T-helper 1 cell treated with Interleukin-12 subunit alpha and Interleukin-12 subunit beta and Interleukin-4 antibody, amounts not matched to agents 30 μg/mL and 1 μg/mL, for 36 hours (primary cell): ENCODE results near the gene LAMA2.
A peak's percentile ranks its signal among the peaks of the same experiment; 100 is the strongest.

Experiments used
- H3K27ac Mint-ChIP-seq: one replicate; pipeline ENCODE4 v1.8.0; 2021; ENCODE audit warnings: mild to moderate bottlenecking, mixed read lengths
- H3K27me3 Mint-ChIP-seq: one replicate; pipeline ENCODE4 v1.8.0; 2021; ENCODE audit warnings: low read depth, mixed read lengths
- H3K36me3 Mint-ChIP-seq: one replicate; pipeline ENCODE4 v1.8.0; 2021; ENCODE audit warnings: low read depth, mixed read lengths
- H3K4me1 Mint-ChIP-seq: one replicate; pipeline ENCODE4 v1.8.0; 2021; ENCODE audit warnings: low read depth, mixed read lengths
- H3K4me3 Mint-ChIP-seq: one replicate; pipeline ENCODE4 v1.8.0; 2021; ENCODE audit warnings: mild to moderate bottlenecking, moderate library complexity, mixed read lengths
- H3K9me3 Mint-ChIP-seq: one replicate; pipeline ENCODE4 v1.8.0; 2021; ENCODE audit warnings: mixed read lengths

Gene LAMA2

DNA sequence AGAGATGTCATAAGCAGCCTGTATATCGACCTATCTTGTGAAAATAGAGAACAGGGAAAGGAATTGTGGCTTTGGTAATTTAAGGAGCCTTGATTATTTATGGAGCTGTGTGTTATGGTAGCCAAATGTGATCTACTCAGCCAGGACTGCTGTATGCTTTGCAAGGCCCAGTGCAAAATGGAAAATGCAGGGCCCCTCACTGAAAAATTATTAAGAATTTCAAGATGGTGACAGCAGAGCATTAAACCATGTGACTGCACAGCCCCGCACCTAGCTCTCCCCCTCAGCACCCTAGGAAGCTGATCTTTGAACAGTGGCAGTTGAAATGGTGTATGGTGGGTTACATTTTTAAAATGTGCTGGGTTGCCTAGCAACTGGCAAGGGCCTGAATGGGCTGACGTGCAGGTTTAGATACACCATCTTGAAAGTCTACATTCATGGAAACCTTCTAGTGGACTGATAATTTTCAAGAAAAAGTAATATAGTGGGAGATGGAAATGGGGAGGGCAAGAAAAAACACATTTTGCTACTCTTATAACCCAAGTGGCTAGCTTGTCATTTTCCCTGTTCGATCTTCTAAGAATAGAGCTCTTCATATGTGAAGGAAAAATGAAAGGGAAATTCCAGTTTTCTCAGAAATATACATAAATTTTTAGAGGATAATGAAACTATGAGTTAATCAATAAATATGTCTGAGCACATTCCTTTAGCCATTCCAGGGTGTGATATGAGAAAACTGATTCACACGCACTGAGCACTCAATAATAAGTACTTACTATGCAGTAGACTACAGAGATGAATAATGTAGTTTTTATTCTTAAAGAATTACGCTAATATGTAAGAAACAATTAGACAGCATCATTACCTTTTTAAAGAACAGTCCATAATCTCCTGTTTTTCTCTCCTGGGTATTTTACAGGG, 619.1 kb downstream of the LAMA2 start:
- Mint-ChIP-seq H3K4me1 (peaks cover 25% of the 10 kb centered on the region), H3K4me3 (no peak overlapping the region), H3K27ac (peak overlapping the region; percentile 52), H3K27me3 (no peaks in the 10 kb centered on the region), H3K36me3 (no peaks in the 10 kb centered on the region), H3K9me3 (no peaks in the 10 kb centered on the region)

DNA sequence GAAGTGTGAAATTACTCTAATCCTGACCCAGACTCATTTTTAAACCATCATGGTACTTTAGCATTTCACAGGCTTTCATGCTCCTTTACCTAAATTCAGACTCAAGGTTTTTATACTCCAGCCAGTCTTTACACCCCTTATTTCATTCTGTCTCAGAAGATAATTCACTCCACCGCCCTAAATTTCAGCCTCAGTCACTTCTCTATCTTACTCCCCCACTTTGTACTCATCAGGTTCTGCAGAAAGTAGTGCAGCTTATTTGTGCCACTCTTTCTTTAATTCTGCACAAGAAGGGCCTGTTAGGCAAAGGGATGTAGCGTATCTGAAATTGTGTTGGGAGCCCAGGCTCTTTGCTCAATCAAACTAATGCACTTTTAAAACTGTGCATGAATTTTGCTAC, 621.5 kb downstream of the LAMA2 start:
- H3K9me3 Mint-ChIP-seq: no peaks in the 10 kb centered on the region
- H3K27me3 Mint-ChIP-seq: peaks cover 6% of the 10 kb centered on the region
- no peak overlapping the region for H3K27ac Mint-ChIP-seq
- no peak overlapping the region for H3K4me3 Mint-ChIP-seq
- no peaks in the 10 kb centered on the region for H3K36me3 Mint-ChIP-seq
- H3K4me1 Mint-ChIP-seq: peaks cover 14% of the 10 kb centered on the region

DNA sequence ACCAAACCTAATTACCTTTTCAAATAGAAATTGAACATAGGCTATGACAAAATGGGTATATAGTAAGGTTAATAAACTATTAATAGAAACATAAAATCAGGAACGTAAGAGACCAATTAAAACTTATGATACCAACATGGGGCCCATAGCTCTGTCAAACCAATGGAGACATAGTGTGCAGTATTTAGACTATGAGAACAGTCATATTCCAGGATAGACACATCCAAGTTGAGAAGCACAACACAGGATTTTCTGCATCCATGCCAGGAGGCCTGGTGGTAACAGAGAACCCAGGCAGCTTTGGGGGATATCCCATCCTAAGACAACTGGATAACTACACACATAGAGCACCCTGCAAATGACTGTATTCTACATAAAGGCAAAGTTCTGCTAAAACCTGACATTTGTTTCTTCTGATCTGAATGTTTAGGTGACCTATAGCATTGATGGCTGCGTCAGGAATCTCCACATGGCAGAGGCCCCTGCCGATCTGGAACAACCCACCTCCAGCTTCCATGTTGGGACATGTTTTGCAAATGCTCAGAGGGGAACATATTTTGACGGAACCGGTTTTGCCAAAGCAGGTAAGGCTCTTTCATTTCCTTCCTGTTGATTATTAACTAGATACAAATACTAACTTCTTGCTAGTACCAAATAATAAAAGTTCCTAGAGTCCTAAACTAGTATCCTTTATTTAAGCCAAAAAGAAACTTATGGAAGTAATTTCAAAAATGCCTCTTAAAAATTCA, 624.3 kb downstream of the LAMA2 start:
- Mint-ChIP-seq H3K9me3 (no peaks in the 10 kb centered on the region), H3K4me1 (no peaks in the 10 kb centered on the region), H3K27me3 (peaks cover 8% of the 10 kb centered on the region), H3K36me3 (no peaks in the 10 kb centered on the region), H3K4me3 (no peak overlapping the region), H3K27ac (no peak overlapping the region)

DNA sequence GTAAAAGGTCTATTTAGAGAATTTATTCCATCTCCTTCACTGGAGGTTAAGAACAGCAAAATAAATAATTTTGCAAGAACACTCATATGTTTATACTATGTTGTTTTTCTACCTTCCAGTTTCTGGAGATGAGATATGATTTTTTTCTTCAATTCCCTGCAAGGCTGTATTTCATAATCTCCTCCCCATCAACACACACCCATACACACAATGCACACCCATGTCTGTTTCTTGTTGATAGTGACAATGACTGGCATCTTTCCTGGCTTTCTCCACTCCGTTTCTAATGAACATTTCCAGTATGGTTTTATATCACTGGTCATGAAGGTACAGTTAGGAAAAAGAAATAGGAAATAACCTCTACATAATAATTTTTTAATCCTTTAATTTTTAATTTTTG, 624.9 kb downstream of the LAMA2 start:
- Mint-ChIP-seq H3K4me1 (no peaks in the 10 kb centered on the region), H3K36me3 (no peaks in the 10 kb centered on the region), H3K27me3 (peaks cover 11% of the 10 kb centered on the region), H3K27ac (no peak overlapping the region), H3K4me3 (no peak overlapping the region), H3K9me3 (no peaks in the 10 kb centered on the region)

DNA sequence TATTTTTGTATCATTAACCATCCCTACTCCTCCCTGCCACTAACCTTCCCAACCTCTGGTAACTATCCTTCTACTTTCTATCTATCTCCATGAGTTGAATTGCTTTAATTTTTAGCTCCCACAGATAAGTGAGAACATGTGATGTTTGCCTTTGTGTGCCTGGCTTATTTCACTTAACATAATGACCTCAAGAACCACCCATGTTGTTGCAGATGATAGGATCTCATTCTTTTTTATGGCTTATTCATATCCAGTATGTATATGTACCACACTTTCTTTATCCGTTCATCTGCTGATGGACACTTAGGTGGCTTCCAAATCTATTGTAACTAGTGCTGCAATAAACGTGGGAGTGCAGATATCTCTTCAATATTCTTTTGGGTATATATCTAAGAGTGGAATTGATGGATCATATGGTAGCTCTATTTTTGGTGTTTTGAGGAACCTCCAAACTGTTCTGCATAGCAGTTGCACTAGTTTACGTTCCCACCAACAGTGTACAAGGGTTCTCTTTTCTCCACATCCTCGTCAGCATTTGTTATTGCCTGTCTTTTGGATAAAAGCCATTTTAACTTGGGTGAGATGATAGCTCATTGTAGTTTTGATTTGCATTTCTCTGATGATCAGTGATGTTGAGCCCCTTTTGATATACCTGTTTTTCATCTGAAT, 625.7 kb downstream of the LAMA2 start:
- no peak overlapping the region for H3K27ac Mint-ChIP-seq
- no peaks in the 10 kb centered on the region for H3K9me3 Mint-ChIP-seq
- peaks cover 17% of the 10 kb centered on the region for H3K27me3 Mint-ChIP-seq
- no peaks in the 10 kb centered on the region for H3K4me1 Mint-ChIP-seq
- H3K36me3 Mint-ChIP-seq: no peaks in the 10 kb centered on the region
- no peak overlapping the region for H3K4me3 Mint-ChIP-seq

DNA sequence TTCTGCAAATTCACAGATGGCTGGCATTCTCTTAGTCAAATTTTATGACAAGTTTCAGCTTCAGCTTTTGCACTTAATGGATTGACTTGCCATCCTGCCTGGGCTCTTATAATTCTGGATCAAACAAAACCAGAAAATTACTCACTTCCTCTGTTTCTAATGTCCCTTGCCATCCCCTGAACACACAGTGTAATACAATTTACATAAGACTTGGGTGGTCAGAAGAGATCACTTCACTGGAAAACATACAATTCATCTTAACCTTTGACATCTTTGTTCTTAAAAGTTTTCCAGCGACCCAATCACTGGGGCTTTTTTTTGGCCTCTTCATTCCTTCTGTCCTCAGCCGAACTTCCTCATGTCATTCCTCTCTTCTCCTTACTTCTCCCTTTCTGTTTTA, 628.0 kb downstream of the LAMA2 start:
- Mint-ChIP-seq H3K27ac (no peak overlapping the region), H3K4me3 (no peak overlapping the region), H3K36me3 (no peaks in the 10 kb centered on the region), H3K9me3 (no peaks in the 10 kb centered on the region), H3K27me3 (peaks cover 17% of the 10 kb centered on the region), H3K4me1 (no peaks in the 10 kb centered on the region)

DNA sequence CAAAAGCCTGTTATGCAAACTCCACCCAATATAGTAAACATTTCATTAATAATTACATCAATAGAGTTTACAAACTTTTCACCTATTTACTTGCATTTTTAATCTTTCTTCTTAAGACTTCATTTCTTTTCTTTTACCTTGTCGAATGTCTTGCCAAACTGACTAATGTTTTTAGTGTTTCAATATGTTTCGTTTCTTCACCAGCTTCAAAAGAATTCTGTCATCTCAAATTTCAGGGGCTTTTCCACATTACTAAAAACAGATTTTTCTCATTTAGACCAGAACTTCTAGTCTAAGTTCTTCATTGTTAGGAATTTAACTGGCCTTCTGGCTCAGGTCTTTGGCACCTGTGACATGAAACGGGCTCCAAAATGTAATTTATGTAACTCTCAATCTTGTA, 630.5 kb downstream of the LAMA2 start:
- Mint-ChIP-seq H3K27me3 (peaks cover 14% of the 10 kb centered on the region), H3K27ac (no peak overlapping the region), H3K4me3 (no peak overlapping the region), H3K36me3 (no peaks in the 10 kb centered on the region), H3K4me1 (no peaks in the 10 kb centered on the region), H3K9me3 (no peaks in the 10 kb centered on the region)

DNA sequence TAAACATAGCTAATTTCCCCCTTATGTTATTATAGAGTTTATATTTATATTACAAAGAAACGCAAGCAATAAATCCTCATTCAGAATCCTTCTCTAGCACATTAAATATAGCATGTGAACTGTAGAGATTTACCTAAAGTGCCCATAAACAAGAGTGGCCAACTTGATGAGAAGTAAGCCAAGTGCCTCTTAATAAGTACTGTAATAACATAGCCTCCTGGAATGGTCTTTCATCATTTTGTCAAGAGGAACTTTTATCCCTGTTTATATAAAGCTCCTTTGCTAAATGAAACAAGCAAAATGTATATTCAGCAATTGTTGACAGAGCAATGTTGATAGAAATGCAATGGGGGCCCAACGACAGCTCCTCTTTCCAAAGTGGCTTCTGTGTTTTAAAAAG, 632.1 kb downstream of the LAMA2 start:
- Mint-ChIP-seq H3K27me3 (peaks cover 11% of the 10 kb centered on the region), H3K27ac (no peak overlapping the region), H3K4me3 (no peak overlapping the region), H3K4me1 (no peaks in the 10 kb centered on the region), H3K36me3 (no peaks in the 10 kb centered on the region), H3K9me3 (no peaks in the 10 kb centered on the region)

DNA sequence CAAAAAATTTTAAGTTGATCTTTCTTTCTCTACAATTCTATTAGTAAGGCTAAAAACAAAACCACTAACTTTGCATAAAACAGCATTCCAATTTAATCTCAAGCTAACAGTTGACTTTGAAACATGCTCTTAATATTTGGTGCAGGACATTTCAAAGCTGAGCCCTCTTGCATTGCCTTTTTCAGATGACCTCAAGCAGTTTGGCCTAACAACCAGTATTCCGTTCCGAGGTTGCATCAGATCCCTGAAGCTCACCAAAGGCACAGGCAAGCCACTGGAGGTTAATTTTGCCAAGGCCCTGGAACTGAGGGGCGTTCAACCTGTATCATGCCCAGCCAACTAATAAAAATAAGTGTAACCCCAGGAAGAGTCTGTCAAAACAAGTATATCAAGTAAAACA, 633.1 kb downstream of the LAMA2 start:
- H3K27me3 Mint-ChIP-seq: peaks cover 11% of the 10 kb centered on the region
- no peaks in the 10 kb centered on the region for H3K9me3 Mint-ChIP-seq
- no peaks in the 10 kb centered on the region for H3K4me1 Mint-ChIP-seq
- H3K36me3 Mint-ChIP-seq: no peaks in the 10 kb centered on the region
- H3K27ac Mint-ChIP-seq: no peak overlapping the region
- H3K4me3 Mint-ChIP-seq: no peak overlapping the region

DNA sequence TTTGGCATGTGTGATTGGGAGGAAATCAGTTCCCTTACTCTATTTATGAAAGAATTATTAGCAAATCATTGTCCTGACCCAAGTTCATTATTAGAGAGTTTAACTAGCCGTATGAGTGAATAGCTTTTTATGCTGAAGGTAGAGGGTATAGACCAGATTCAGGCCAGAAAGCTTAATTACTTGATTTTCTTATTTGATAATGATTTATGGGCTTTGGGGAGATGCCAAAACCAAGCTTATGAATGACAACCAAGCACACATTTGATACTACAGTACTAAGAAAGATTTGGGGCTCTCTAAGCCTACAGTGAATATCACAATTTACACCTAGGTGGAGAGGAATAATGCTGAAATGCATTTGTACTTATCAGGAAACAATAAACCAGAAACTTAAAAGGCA, 633.8 kb downstream of the LAMA2 start:
- H3K4me3 Mint-ChIP-seq: no peak overlapping the region
- no peaks in the 10 kb centered on the region for H3K9me3 Mint-ChIP-seq
- peaks cover 11% of the 10 kb centered on the region for H3K27me3 Mint-ChIP-seq
- no peaks in the 10 kb centered on the region for H3K4me1 Mint-ChIP-seq
- H3K27ac Mint-ChIP-seq: no peak overlapping the region
- H3K36me3 Mint-ChIP-seq: no peaks in the 10 kb centered on the region

DNA sequence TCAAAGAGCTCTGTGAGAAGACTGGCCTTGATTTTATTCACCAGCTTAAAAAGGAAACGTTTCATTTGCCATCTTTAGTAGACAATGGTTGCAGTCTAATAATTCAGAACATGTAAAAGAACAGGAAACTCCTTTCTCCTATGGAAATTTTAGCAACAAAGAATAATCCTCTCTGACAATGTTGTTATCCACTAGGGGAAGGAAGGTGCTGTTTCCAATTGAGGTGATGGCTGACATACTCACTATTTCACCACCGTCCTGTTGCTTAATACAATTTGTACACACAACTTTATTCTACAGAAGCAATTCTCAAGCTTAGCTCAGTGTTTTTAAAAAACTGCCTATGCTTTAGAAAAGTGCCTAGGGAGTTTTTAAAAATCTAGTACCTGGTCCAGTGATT, 634.4 kb downstream of the LAMA2 start:
- Mint-ChIP-seq H3K27ac (no peak overlapping the region), H3K4me3 (no peak overlapping the region), H3K36me3 (no peaks in the 10 kb centered on the region), H3K27me3 (peaks cover 9% of the 10 kb centered on the region), H3K4me1 (no peaks in the 10 kb centered on the region), H3K9me3 (no peaks in the 10 kb centered on the region)

DNA sequence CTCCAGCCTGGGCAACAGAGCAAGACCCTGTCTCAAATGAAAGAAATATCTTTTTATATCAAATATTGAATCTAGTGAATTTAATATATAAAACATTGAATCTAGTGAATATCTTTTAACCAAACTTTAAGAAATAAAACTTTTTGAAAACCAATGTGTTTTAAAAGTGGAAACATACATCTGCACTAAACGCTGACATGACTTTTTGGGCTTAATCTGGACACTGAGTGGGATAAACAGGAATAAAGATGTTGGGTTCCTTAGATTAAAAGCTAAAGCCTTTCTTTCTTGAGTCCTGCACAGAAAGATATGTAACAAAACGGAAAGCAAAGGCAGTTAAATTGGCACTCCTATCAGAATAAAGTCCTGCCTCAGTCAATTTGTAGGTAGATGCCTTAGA, 636.8 kb downstream of the LAMA2 start:
- Mint-ChIP-seq H3K9me3 (no peaks in the 10 kb centered on the region), H3K4me1 (no peaks in the 10 kb centered on the region), H3K27ac (no peak overlapping the region), H3K36me3 (no peaks in the 10 kb centered on the region), H3K4me3 (no peak overlapping the region), H3K27me3 (peaks cover under 1% of the 10 kb centered on the region)

DNA sequence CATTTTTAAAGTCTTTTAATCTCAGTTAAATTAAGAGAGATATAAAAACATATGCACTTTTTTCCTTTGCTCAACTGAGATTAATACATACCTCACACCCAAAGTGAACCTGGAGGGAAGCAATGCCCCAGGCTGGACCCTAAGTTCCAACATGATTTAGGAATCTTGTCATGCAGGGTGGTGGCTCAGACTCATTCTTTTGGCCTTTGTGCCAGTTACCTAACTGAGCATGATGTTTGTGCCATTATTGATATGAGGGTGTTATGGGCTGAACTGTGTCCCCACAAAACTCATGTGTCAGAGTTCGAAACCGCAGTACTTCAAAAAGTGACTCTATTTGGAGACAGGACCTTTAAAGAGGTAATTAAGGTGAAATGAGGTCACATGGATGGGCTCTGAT, 639.0 kb downstream of the LAMA2 start:
- H3K27ac Mint-ChIP-seq: no peak overlapping the region
- H3K27me3 Mint-ChIP-seq: peaks cover 10% of the 10 kb centered on the region
- H3K4me1 Mint-ChIP-seq: no peaks in the 10 kb centered on the region
- H3K36me3 Mint-ChIP-seq: no peaks in the 10 kb centered on the region
- H3K4me3 Mint-ChIP-seq: no peak overlapping the region
- H3K9me3 Mint-ChIP-seq: no peaks in the 10 kb centered on the region

DNA sequence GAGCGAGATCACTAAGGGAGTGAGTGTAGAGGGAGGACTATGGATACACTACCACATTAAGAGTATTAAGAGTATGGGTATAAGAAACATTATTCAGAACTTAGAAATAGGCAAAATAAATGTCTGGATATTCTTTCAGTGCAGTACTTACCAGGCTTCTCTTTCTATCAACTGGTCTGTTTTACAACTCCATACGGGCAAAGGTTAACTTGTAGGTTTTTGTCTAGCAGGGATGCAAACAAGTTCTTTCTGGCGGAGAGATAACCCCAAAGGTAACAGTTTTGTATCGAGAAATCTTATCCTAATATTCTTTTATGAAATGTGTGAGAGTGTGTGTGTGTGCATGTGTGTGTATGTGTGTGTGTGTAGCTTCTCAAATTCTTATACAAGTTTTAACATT, 640.9 kb downstream of the LAMA2 start:
- Mint-ChIP-seq H3K9me3 (no peaks in the 10 kb centered on the region), H3K4me3 (no peak overlapping the region), H3K27ac (no peak overlapping the region), H3K36me3 (no peaks in the 10 kb centered on the region), H3K27me3 (peaks cover 10% of the 10 kb centered on the region), H3K4me1 (no peaks in the 10 kb centered on the region)

DNA sequence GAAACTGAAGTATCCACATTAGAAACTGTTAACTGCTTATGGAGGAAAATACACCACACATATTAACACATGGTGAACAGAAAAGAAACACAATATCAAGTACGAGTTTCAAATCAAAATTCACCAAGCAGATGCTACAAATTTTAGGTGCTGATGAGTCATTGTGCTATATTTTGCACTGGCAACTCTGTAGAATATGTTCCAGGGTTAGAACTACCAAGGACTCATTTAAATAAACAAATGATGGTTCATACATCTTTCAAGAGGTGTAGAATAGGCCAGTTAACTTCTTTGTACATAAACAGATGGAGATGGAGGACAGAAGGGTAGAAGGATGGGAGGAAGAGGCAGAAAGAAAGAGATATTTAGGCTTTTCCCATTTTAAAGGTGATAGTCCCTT, 642.1 kb downstream of the LAMA2 start:
- no peaks in the 10 kb centered on the region for H3K9me3 Mint-ChIP-seq
- H3K4me1 Mint-ChIP-seq: no peaks in the 10 kb centered on the region
- peaks cover 10% of the 10 kb centered on the region for H3K27me3 Mint-ChIP-seq
- no peak overlapping the region for H3K4me3 Mint-ChIP-seq
- H3K27ac Mint-ChIP-seq: no peak overlapping the region
- no peaks in the 10 kb centered on the region for H3K36me3 Mint-ChIP-seq
